ENCODE measurements around the gene DOHH. TPM values are rescaled to one million over a fixed set of nuclear protein-coding genes. Genes with fewer than 3 reads are reported as not detected.

DOHH gene
- total RNA-seq, 1 donor from 2014 or later: 10.1 TPM

- H3K4me3 Mint-ChIP-seq (ENCODE audit: unreplicated experiment): no peak overlapping the region
These were observed 32.9 kb downstream of the DOHH start for GRCh38 chr19:3467437-3468198.

DNA sequence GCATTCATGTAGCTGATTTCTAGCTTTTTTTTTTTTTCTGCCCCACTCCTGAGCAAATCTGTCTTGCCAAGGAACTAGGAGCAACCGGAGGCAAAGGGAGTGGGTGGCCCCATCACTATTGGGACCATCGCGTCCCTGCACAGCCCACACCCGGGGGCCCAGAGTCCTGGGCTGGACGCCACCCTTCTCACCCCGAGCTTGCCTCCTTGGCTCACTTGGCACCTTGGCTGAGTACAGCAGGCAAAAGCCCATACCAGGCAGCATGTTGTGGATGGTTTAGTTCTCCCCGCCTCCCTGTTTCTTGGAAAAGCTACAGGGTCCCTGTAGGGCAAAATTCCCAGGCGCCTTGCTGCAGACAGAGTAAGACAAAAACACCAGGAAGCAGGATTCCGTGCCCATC lies 33.8 kb downstream of the DOHH start:
- Mint-ChIP-seq H3K27me3 (ENCODE audit: low read depth) (no peaks in the 10 kb centered on the region), H3K27ac (ENCODE audit: unreplicated experiment) (no peak overlapping the region), H3K36me3 (ENCODE audit: low read depth) (peaks cover 7% of the 10 kb centered on the region), H3K4me3 (ENCODE audit: unreplicated experiment) (no peak overlapping the region), H3K9me3 (ENCODE audit: low read depth) (no peaks in the 10 kb centered on the region), H3K4me1 (ENCODE audit: low read depth) (peaks cover 24% of the 10 kb centered on the region)
- DNase-seq (ENCODE audit: low spot score): no peak
- no peak for TF ChIP-seq CTCF (IDR thresholded peaks at IDR 0.05)

More at GRCh38 chr19:3467437-3468198, 32.9 kb downstream of the DOHH start:
- no peak for TF ChIP-seq CTCF (IDR thresholded peaks at IDR 0.05)
- DNase-seq (ENCODE audit: low spot score): no peak
- Mint-ChIP-seq H3K27me3 (ENCODE audit: low read depth) (no peaks in the 10 kb centered on the region), H3K4me1 (ENCODE audit: low read depth) (peaks cover 24% of the 10 kb centered on the region), H3K9me3 (ENCODE audit: low read depth) (no peaks in the 10 kb centered on the region), H3K27ac (ENCODE audit: unreplicated experiment) (no peak overlapping the region), H3K36me3 (ENCODE audit: low read depth) (peaks cover 7% of the 10 kb centered on the region)

DNA sequence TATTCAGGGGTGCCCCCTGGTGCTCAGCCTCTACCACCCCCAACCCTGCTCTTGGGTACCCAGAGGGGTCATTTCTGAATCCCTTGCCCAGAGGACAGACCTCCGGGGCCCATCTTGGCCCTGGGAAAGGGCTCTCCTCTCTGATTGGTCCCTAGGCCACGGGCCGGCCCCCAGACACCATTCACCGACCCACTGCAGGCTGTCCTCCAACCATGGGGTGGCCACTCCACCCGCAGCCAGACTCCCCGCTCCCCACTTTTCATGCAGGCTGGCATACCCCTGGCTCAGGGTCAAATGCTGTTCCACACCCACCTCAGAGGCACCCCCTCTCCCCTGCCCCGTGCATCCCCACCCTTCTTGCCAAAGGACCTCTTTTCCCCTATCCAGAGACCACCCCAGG lies 34.9 kb downstream of the DOHH start:
- H3K27ac Mint-ChIP-seq (ENCODE audit: unreplicated experiment): peak overlapping the region; percentile 54
- no peak for TF ChIP-seq CTCF (IDR thresholded peaks at IDR 0.05)
- no peak for DNase-seq (ENCODE audit: low spot score)
- H3K36me3 Mint-ChIP-seq (ENCODE audit: low read depth): peaks cover 7% of the 10 kb centered on the region
- no peak overlapping the region for H3K4me3 Mint-ChIP-seq (ENCODE audit: unreplicated experiment)
- H3K4me1 Mint-ChIP-seq (ENCODE audit: low read depth): peaks cover 27% of the 10 kb centered on the region
- no peaks in the 10 kb centered on the region for H3K9me3 Mint-ChIP-seq (ENCODE audit: low read depth)
- H3K27me3 Mint-ChIP-seq (ENCODE audit: low read depth): no peaks in the 10 kb centered on the region

GRCh38 chr19:3464587-3465235 lies 35.8 kb downstream of the DOHH start:
- H3K27me3 Mint-ChIP-seq (ENCODE audit: low read depth): no peaks in the 10 kb centered on the region
- no peak for DNase-seq (ENCODE audit: low spot score)
- H3K4me3 Mint-ChIP-seq (ENCODE audit: unreplicated experiment): no peak overlapping the region
- H3K36me3 Mint-ChIP-seq (ENCODE audit: low read depth): peaks cover 9% of the 10 kb centered on the region
- H3K27ac Mint-ChIP-seq (ENCODE audit: unreplicated experiment): no peak overlapping the region
- TF ChIP-seq CTCF (IDR thresholded peaks at IDR 0.05): no peak
- H3K4me1 Mint-ChIP-seq (ENCODE audit: low read depth): peaks cover 34% of the 10 kb centered on the region
- H3K9me3 Mint-ChIP-seq (ENCODE audit: low read depth): no peaks in the 10 kb centered on the region

DNA sequence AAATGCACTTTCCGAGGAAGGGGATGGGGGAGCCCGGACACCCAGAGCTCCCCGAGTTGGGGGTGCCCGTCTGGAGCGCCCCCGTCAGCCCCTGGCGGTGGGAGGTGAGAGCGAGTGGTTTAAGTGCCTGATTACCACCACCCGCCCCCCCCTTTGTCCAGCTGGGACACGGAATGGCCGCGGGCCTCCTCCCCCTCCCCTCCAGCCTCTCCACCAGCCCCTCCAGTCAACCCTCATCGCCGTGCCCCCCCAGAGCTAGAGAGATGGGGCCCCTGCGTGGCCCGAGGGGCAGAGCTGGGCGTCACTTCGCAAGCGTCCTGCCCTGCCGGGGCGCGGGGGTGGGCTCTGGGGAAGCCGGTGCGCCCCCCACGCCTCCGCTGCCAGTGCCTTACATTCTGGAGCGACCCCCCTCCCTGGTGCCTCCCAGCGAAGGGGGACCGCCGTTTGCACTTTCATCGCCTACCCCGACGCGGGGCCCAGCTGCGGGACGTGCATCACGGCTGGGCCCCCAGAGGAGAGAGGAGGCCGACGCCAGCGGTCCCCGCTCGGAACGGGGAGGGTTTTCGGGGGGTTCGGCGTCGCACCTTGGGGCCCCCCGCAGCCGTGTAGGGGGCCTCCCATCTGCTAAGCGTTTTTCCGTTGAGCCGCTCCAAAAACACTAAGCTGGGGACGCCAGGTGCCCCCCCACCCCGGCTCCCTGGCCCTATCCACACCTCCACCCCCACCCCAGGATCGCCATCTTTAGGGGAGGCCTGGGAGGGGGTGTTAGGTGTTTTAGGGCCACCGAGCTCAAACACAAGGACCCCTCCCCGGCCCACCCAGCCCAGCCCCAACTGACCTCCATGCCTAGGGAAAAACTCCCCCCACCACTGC lies 36.5 kb downstream of the DOHH start:
- TF ChIP-seq CTCF (IDR thresholded peaks at IDR 0.05): no peak
- Mint-ChIP-seq H3K27ac (ENCODE audit: unreplicated experiment) (no peak overlapping the region), H3K36me3 (ENCODE audit: low read depth) (peaks cover 9% of the 10 kb centered on the region), H3K9me3 (ENCODE audit: low read depth) (no peaks in the 10 kb centered on the region), H3K4me1 (ENCODE audit: low read depth) (peaks cover 39% of the 10 kb centered on the region), H3K4me3 (ENCODE audit: unreplicated experiment) (no peak overlapping the region), H3K27me3 (ENCODE audit: low read depth) (no peaks in the 10 kb centered on the region)
- DNase-seq (ENCODE audit: low spot score): no peak

Measured in chondrocyte (in vitro differentiated cells).